Measurements from ENCODE around the gene RUNDC3A.

Gene RUNDC3A

DNA sequence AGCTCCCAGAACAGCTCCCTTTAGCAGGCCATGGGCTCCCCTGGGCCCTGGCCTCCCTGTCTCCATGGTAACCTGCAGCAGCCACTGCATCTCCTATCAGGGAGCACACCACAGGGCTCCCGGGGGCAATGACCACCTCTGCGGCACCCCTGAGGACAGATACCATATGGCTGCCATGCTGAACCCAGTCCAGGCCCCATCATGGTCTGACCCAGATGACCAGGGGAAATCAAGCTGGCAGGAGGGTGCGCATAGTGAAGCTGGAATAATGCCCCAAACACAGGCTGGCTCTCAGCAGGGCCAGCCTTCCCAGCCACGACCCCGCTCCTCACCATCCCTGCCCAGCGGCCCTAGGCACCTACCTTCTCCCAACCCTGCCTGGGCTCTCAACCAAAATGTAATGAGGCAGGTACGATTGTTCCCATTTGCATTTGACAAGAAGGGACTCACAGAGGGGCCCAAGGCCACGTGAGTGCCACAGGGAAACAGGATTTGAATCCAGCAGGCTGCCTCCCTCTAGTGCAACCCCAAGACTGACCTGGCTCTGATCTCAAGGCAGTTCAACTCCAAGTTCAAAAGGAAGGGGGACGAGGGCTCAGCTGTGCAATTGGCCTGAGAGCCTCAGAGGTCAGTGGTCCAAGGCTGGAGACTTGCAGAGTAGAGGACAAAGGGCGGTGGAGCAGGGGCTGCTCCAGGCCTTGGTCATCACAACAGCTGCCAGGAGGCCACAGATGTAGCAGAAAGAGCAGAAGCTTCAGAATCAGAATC lies 2.4 kb downstream of the RUNDC3A start:
- H3K27me3 ChIP-seq: peaks cover 0 to 73% of the 10 kb centered on the region in 2 donors
- no peaks in the 10 kb centered on the region for H3K9me3 ChIP-seq
- H3K4me1 ChIP-seq: peaks cover 0 to 34% (median 29%) of the 10 kb centered on the region in 4 donors
- intact Hi-C loops (cut with DNase I; ENCODE audit: low total_unique reads): no loop called here
- no peak overlapping the region for H3K4me3 ChIP-seq
- H3K27ac ChIP-seq: no peak overlapping the region
- no peak for DNase-seq
- TF ChIP-seq, protein P1, sequence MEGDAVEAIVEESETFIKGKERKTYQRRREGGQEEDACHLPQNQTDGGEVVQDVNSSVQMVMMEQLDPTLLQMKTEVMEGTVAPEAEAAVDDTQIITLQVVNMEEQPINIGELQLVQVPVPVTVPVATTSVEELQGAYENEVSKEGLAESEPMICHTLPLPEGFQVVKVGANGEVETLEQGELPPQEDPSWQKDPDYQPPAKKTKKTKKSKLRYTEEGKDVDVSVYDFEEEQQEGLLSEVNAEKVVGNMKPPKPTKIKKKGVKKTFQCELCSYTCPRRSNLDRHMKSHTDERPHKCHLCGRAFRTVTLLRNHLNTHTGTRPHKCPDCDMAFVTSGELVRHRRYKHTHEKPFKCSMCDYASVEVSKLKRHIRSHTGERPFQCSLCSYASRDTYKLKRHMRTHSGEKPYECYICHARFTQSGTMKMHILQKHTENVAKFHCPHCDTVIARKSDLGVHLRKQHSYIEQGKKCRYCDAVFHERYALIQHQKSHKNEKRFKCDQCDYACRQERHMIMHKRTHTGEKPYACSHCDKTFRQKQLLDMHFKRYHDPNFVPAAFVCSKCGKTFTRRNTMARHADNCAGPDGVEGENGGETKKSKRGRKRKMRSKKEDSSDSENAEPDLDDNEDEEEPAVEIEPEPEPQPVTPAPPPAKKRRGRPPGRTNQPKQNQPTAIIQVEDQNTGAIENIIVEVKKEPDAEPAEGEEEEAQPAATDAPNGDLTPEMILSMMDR (IDR thresholded peaks at IDR 0.05): no peak
- no peaks in the 10 kb centered on the region for H3K36me3 ChIP-seq

DNA sequence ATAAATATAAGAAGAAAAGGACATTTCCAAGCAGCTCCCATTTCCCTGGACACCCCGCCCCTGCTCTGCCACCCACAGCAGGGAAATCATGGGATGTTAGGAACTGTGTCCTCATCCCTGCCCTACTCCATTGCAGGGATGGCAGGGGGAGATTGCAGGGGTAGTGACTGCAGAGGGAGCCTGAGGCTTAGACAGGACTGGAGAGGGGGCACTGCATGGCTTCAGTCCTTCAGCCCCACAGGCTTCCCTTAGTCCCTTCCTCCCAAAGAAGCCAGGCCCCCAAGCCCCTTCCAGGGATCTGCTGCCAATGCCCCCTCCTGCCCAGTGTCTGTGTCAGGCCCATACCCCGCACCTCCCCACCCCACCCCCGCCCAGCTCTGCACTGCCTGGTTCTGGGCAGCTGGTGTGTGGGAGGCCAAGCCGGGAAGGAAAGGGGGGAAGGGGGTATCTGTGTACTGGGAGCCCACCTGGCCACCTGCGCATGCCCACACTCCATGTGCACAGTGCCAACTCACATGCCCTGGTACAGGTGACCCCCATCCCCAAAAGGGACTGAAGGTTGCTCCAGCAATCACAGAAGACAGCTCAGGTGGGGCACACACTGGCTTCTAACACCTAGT lies 3.3 kb downstream of the RUNDC3A start:
- no peak for DNase-seq
- peaks cover 0 to 34% (median 29%) of the 10 kb centered on the region in 4 donors for H3K4me1 ChIP-seq
- intact Hi-C loops (cut with DNase I; ENCODE audit: low total_unique reads): no loop called here
- no peaks in the 10 kb centered on the region for H3K9me3 ChIP-seq
- no peaks in the 10 kb centered on the region for H3K36me3 ChIP-seq
- no peak overlapping the region for H3K4me3 ChIP-seq
- H3K27me3 ChIP-seq: peaks cover 0 to 75% of the 10 kb centered on the region in 2 donors
- H3K27ac ChIP-seq: no peak overlapping the region
- TF ChIP-seq, protein P1 (IDR thresholded peaks at IDR 0.05): no peak

DNA sequence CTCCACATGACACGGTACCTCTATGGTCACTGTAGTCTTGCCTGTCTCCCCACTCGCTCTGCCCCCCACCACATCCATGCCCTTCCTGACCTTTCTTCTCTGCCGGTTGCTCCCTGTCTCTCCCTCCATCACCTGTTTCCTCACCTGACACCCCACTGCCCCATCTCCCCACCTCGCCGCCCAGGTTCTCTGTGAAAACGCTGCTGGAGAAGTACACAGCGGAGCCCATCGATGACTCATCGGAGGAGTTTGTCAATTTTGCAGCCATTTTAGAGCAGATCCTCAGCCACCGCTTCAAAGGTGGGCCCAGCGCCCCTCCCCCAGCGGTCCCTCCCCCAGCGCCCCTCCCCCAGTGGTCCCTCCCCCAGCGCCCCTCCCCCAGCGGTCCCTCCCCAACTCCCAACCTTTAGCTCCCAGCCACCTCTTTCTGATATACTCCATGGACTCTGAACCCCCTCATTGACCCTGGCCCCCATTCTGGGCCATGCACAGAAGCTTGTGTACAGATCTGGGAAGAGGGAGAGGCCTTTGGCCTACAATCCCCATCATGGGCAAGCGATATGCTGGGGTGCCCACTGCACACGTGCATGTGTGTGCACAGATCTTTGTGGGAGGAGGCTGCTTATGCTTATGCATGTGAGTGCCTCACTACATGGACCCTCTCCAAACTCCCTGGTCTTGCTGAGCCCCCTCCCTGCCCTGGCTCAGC lies 4.1 kb downstream of the RUNDC3A start:
- H3K27me3 ChIP-seq: peaks cover 0 to 74% of the 10 kb centered on the region in 2 donors
- H3K36me3 ChIP-seq: no peaks in the 10 kb centered on the region
- intact Hi-C loops (cut with DNase I; ENCODE audit: low total_unique reads): no loop called here
- no peak overlapping the region for H3K4me3 ChIP-seq
- no peak overlapping the region for H3K27ac ChIP-seq
- TF ChIP-seq, protein P1 (IDR thresholded peaks at IDR 0.05): no peak
- peaks cover 0 to 31% (median 27%) of the 10 kb centered on the region in 4 donors for H3K4me1 ChIP-seq
- no peaks in the 10 kb centered on the region for H3K9me3 ChIP-seq
- no peak for DNase-seq

DNA sequence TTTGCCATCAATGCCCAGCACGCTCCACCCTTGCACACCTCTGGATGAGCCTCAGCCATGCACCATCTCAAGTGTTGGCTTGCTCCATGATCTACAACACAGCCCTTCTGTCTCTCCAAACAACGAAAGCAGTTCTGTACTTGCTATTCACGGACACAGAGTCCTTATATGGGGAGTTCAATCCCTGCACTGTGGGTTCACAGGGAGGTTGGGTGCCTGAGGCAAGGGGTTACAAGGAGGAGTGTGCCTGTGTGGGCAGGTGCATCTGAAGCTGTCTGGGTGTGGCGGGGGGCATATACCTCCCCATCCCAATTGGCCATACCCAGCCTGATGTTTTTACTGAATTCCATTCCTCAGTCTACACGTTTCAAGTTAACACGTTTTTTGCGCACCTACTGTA lies 5.6 kb downstream of the RUNDC3A start:
- no peak overlapping the region for H3K4me3 ChIP-seq
- peaks cover 0 to under 1% (median under 1%) of the 10 kb centered on the region in 3 donors for H3K36me3 ChIP-seq
- H3K9me3 ChIP-seq: no peaks in the 10 kb centered on the region
- intact Hi-C loops (cut with DNase I; ENCODE audit: low total_unique reads): no loop called here
- H3K27ac ChIP-seq: no peak overlapping the region
- peaks cover 0 to 81% of the 10 kb centered on the region in 2 donors for H3K27me3 ChIP-seq
- TF ChIP-seq, protein P1 (IDR thresholded peaks at IDR 0.05): no peak
- peaks cover 0 to 16% (median 12%) of the 10 kb centered on the region in 4 donors for H3K4me1 ChIP-seq
- no peak for DNase-seq

DNA sequence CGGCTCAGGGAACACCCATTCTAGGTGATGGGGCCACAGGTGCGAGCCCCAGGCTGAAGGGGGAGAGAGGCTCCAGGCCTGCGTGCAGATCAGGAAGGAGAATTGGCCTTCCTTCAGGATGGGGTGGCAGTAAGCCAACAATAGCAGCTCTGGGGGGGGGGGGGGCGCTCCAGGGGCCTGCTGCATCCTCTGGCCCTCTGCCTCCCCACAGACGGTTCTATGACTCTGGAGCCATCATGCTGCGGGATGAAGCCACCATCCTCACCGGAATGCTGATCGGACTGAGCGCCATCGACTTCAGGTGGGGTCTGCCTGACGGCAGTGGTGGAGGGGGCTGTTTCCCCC lies 6.1 kb downstream of the RUNDC3A start:
- Histone ChIP-seq H3K4me3 (no peak overlapping the region), H3K36me3 (peaks cover 0 to 5% (median 5%) of the 10 kb centered on the region in 3 donors), H3K4me1 (peaks cover 0 to 13% (median 12%) of the 10 kb centered on the region in 4 donors), H3K27ac (no peak overlapping the region), H3K9me3 (no peaks in the 10 kb centered on the region), H3K27me3 (peaks cover 0 to 81% of the 10 kb centered on the region in 2 donors)
- intact Hi-C loops (cut with DNase I; ENCODE audit: low total_unique reads): no loop called here
- TF ChIP-seq, protein P1 (IDR thresholded peaks at IDR 0.05): no peak
- no peak for DNase-seq

All from tibial artery (tissue), 4 donors.